ENCODE measurements around the gene SSU72.
"Not testable (repeated sequence)": the region's sequence is repeated elsewhere in the genome, so short reads cannot be mapped to it uniquely, and the experiment has no call there.

GRCh38 chr1:1523226-1523625 is 51.4 kb downstream of the SSU72 start:
- TF ChIP-seq CTCF, EZH2phosphoT487 (IDR thresholded peaks at IDR 0.05): not testable (repeated sequence)

Data from neural progenitor cell (in vitro differentiated cells).